Upper lobe of right lung (tissue), 1 donor: ENCODE results near the gene ARTN. TPM values are rescaled to one million over a fixed set of nuclear protein-coding genes. Genes with fewer than 3 reads are reported as not detected.

ENCODE experiments used
- ATAC-seq: fragments of 200-7000 bp; cut with Tn5 transposase; one replicate; pipeline ENCODE4 v1.9.1; 2020; ENCODE audit warnings: mild to moderate bottlenecking, moderate library complexity
- DNase-seq: peaks from one replicate; pipeline ENCODE4 v3.0.0-alpha.2; 2020
- H3K27ac ChIP-seq: fragments of 200-600 bp; one replicate; pipeline ENCODE4 v1.8.0; 2022
- H3K27me3 ChIP-seq: fragments of 200-600 bp; one replicate; pipeline ENCODE4 v1.8.0; 2022; ENCODE audit warnings: mild to moderate bottlenecking
- H3K36me3 ChIP-seq: fragments of 200-600 bp; one replicate; pipeline ENCODE4 v1.8.0; 2022
- H3K4me1 ChIP-seq: fragments of 200-600 bp; one replicate; pipeline ENCODE4 v1.8.0; 2022
- H3K4me3 ChIP-seq: fragments of 200-600 bp; one replicate; pipeline ENCODE4 v1.8.0; 2022; ENCODE audit warnings: mild to moderate bottlenecking
- H3K9me3 ChIP-seq: fragments of 200-600 bp; one replicate; pipeline ENCODE4 v1.8.0; 2022
- CTCF ChIP-seq: fragments of 200-600 bp; IDR thresholded peaks from one replicate; pipeline ENCODE4 v1.8.0; 2022; ENCODE audit warnings: antibody characterized with exemption
- intact Hi-C: fragments of 100-400 bp; cut with DNase I; formaldehyde crosslinking; loops from one replicate; pipeline ENCODE4 v1.11.0; 2022
- total RNA-seq: library from RNA; stranded (reverse); fragmentation: NEBNext Ultra II Directional; extraction: Animal tissue kit (Norgen Biotek cat#: 25700); gene quantifications from one replicate; pipeline ENCODE4 v1.2.1, GENCODE V29; 2021
- donor health status: DM: no; HTN: yes; CAD: no; lungs with severe emphysema.

The ARTN gene
- total RNA-seq, 1 donor from 2014 or later: 0.43 TPM

GRCh38 chr1:43925846-43926245 lies 7.8 kb upstream of the ARTN start:
- Histone ChIP-seq H3K4me3 (no peak overlapping the region), H3K4me1 (no peaks in the 10 kb centered on the region), H3K27ac (no peak overlapping the region), H3K27me3 (no peaks in the 10 kb centered on the region), H3K36me3 (no peaks in the 10 kb centered on the region), H3K9me3 (no peaks in the 10 kb centered on the region)
- intact Hi-C loops: no loop called here
- DNase-seq: no peak
- no peak for TF ChIP-seq CTCF
- no peak for ATAC-seq

GRCh38 chr1:43930168-43930948 lies 3.2 kb upstream of the ARTN start:
- Histone ChIP-seq H3K36me3 (no peaks in the 10 kb centered on the region), H3K4me3 (no peak overlapping the region), H3K4me1 (peaks cover 12% of the 10 kb centered on the region), H3K9me3 (no peaks in the 10 kb centered on the region), H3K27me3 (peaks cover 14% of the 10 kb centered on the region), H3K27ac (no peak overlapping the region)
- intact Hi-C loops: no loop called here
- no peak for DNase-seq
- ATAC-seq: peak; percentile 3
- TF ChIP-seq CTCF: peak; percentile 37

DNA sequence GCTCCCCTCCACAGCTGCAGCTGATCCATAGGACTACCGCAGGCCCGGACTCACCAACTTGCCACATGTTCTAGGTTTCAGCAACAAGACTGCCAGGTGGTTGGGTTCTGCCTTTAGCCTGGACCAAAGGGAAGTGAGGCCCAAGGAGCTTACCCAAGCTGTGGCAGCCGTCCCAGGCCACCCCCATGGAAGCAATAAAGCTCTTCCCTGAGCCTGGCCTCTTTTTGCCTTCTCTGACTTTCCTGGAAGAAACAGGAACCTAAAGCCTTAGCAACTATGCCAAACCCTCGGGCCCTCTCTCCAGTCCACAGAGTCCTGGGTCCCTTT lies 2.7 kb upstream of the ARTN start:
- no peak for DNase-seq
- peaks cover 19% of the 10 kb centered on the region for H3K27me3 ChIP-seq
- H3K9me3 ChIP-seq: no peaks in the 10 kb centered on the region
- peaks cover 16% of the 10 kb centered on the region for H3K4me1 ChIP-seq
- H3K4me3 ChIP-seq: no peak overlapping the region
- no peak for TF ChIP-seq CTCF
- intact Hi-C loops: no loop called here
- ATAC-seq: no peak
- H3K27ac ChIP-seq: no peak overlapping the region
- H3K36me3 ChIP-seq: no peaks in the 10 kb centered on the region

DNA sequence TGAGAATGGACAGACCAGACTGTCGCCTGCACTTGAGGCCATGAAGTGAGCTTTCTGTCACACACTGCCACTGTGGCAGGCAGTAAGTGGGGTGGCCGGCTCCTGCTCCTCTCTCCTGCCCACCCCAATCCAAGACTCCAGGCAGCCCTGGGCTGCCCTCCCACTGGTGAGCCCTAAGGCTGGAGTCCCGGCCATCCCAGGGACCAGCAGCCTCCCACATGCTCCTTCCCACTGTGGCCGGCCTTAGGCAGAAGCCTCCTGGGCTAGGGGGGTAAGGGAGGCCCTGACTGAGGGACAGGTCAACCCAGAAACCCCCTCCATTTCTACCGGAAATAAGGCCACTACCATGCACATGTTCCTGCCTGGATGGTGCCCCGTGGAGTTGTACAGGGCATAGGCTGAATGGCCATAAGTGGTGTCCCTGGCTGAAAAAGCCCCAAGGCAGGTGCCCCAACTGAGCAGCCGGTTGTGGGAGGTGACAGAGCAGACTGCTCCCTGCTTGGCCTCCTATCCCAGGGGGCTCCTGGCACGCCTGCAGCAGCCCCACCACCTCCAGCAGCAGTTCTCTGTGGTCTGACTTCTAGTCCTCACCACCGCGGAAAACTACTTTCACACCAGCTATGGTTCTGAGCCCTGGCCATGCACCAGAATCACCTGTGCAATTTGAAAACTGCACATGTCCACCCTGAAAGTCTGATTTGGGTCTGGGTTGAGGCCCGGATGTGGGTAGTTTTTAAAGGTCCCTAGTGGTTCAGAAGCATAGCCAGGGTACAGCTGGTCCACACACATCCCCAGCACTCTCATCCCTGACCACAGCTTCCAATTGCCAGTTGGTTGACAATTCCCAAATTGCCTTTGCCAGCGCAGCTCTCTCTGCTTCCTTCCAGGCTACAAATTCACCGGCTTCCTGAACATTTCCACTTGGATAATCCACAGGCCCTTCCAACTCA lies 1.6 kb upstream of the ARTN start:
- H3K4me1 ChIP-seq: peaks cover 21% of the 10 kb centered on the region
- TF ChIP-seq CTCF: no peak
- ATAC-seq (no peak), DNase-seq (no peak)
- intact Hi-C loops: no loop called here
- H3K27ac ChIP-seq: no peak overlapping the region
- H3K9me3 ChIP-seq: no peaks in the 10 kb centered on the region
- H3K4me3 ChIP-seq: no peak overlapping the region
- H3K36me3 ChIP-seq: no peaks in the 10 kb centered on the region
- peaks cover 21% of the 10 kb centered on the region for H3K27me3 ChIP-seq

DNA sequence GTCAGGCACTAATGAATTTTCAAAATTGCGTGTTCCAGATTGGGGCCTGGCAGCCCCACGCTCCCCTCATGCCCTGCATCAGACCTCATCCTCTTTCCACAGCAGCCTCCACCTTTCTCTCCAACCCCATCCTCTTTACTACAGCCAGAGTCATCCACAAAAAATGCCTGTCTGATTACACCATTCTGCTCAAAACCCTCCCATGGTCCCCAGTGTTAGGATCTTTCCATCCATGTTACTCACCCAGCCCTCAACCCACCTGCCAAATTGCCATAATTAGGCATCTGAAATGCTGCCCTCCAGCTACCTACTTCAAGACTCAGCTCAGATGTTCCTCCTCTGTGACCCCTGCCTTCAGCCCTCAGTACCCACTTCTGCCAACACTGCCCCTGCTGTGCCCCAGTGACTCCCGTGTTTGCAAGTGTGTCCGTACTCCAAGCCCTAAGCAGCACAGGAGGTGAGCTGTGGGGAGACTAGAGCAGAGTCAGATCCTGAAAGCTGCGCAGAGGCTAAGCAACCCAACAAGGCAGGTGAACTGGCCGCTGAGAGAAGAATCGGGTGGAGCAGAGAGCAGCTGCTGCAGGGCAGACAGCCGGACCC lies 715 bp upstream of the ARTN start:
- intact Hi-C loops: no loop called here
- no peak for ATAC-seq
- Histone ChIP-seq H3K4me1 (peaks cover 21% of the 10 kb centered on the region), H3K27ac (no peak overlapping the region), H3K36me3 (no peaks in the 10 kb centered on the region), H3K9me3 (no peaks in the 10 kb centered on the region), H3K4me3 (peak overlapping the region; percentile 46), H3K27me3 (peaks cover 21% of the 10 kb centered on the region)
- TF ChIP-seq CTCF: no peak
- DNase-seq: no peak
